A673 (cell line): ENCODE measurements around the gene B9D1. TPM values are rescaled to one million over a fixed set of nuclear protein-coding genes. Genes with fewer than 3 reads are reported as not detected.

Source experiments
- BruUV-seq: library from RNA; stranded (reverse); fragments of 400-500 nt; replicated peaks from 2 replicates; lab custom pipeline; 2021; lab: Mats Ljungman, UMichigan
- CTCF ChIA-PET: fragments of 300-600 bp; sonication (Branson Sonifier 250); formaldehyde crosslinking; loops from one replicate; lab custom pipeline; 2022; ENCODE audit warnings: antibody characterized with exemption; lab: Charles Lee
- POLR2A ChIA-PET: fragments of 300-600 bp; sonication (Branson Sonifier 250); formaldehyde crosslinking; loops from one replicate; lab custom pipeline; 2022; ENCODE audit warnings: antibody characterized with exemption; ENCODE audit not compliant: low non-redundant PET; lab: Charles Lee
- DNase-seq: peaks from one replicate; pipeline ENCODE4 v3.0.0-alpha.2; 2015; ENCODE audit warnings: low spot score
- H3K27ac ChIP-seq: fragments of 200-600 bp; sonication (generic); 2 replicates; pipeline ENCODE4 v1.5.1; 2016; ENCODE audit warnings: mixed run types, low read depth, mild to moderate bottlenecking, mixed read lengths, antibody characterized with exemption, low read length; ENCODE audit not compliant: poor library complexity, severe bottlenecking
- H3K27me3 ChIP-seq: fragments of 200-600 bp; sonication (generic); replicated peaks from 2 replicates; pipeline ENCODE4 v1.6.1; 2017; ENCODE audit warnings: mixed run types, low read depth, mild to moderate bottlenecking, mixed read lengths, antibody characterized with exemption, low read length; ENCODE audit not compliant: insufficient read depth, poor library complexity
- H3K36me3 ChIP-seq: fragments of 200-600 bp; sonication (generic); 2 replicates; pipeline ENCODE4 v1.6.1; 2016; ENCODE audit warnings: mixed run types, mild to moderate bottlenecking, mixed read lengths, antibody characterized with exemption, low read length; ENCODE audit not compliant: insufficient read depth, poor library complexity, severe bottlenecking
- H3K4me1 ChIP-seq: fragments of 200-600 bp; sonication (generic); 2 replicates; pipeline ENCODE4 v1.6.1; 2017; ENCODE audit warnings: mixed run types, mild to moderate bottlenecking, mixed read lengths, antibody characterized with exemption, low read length; ENCODE audit not compliant: insufficient read depth, poor library complexity, severe bottlenecking
- H3K4me3 ChIP-seq: fragments of 200-600 bp; sonication (generic); 2 replicates; pipeline ENCODE4 v1.5.1; 2016; ENCODE audit warnings: low read depth, mixed run types, mild to moderate bottlenecking, mixed read lengths, low read length; ENCODE audit not compliant: poor library complexity, severe bottlenecking
- H3K9me3 ChIP-seq: fragments of 200-600 bp; sonication (generic); 2 replicates; pipeline ENCODE4 v1.6.1; 2016; ENCODE audit warnings: mixed run types, low read depth, mild to moderate bottlenecking, mixed read lengths, antibody characterized with exemption, low read length; ENCODE audit not compliant: poor library complexity, severe bottlenecking
- CTCF ChIP-seq: fragments of 300-800, 200-600 bp; sonication (generic); conservative IDR thresholded peaks from 2 replicates; pipeline ENCODE4 v1.5.1; 2017; ENCODE audit warnings: low read depth, mild to moderate bottlenecking, antibody characterized with exemption, low read length, moderate library complexity, mixed read lengths
- EZH2 ChIP-seq: fragments of 200-600 bp; sonication (generic); IDR thresholded peaks from 2 replicates; pipeline ENCODE4 v1.6.1; 2017; ENCODE audit warnings: borderline replicate concordance, low read depth, mild to moderate bottlenecking, mixed read lengths, antibody characterized with exemption, low read length; ENCODE audit not compliant: poor library complexity, severe bottlenecking
- intact Hi-C: fragments of 100-400 bp; cut with micrococcal nuclease; formaldehyde crosslinking; loops from one replicate; pipeline ENCODE4 v1.10.0; 2022; ENCODE audit not compliant: unreplicated experiment
- total RNA-seq: library from RNA; stranded (reverse); gene quantifications from 2 replicates; pipeline ENCODE4 v1.2.3, GENCODE V29; 2021

The B9D1 gene
- total RNA-seq, 1 experiment from 2014 or later = 37.0 TPM

DNA sequence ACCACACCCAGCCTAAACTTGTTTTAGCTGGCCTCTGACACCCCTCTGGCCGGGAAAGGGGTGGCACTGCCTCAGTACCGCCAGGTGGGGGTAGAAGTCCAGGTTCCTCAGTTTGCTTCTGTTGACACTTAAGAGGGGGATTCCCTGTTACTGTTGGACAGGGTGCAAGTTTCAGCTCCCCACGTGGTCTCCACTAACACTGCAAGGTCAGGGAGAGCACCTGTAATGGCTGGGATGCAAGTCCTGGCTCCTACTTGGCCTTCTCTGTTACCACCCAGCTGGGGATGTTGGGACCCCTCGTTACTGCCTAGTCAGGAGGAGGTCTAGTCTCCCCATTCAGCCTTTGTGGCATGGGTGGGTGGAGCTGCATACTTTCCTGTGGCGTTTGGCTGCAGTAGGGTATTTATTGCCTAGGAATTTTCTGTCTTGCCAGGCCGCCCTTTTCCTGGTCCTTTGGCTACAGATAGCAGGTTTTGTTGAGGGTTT is 35.1 kb upstream of the B9D1 start:
- CTCF ChIA-PET = no interaction called here
- BruUV-seq = no TSS peak
- POLR2A ChIA-PET = no interaction called here

GRCh38 chr17:19392303-19392702 is 29.8 kb upstream of the B9D1 start:
- intact Hi-C loops = no loop called here
- Histone ChIP-seq H3K9me3 (no peaks in the 10 kb centered on the region), H3K36me3 (no peaks in the 10 kb centered on the region), H3K27me3 (no peaks in the 10 kb centered on the region), H3K27ac (no peak overlapping the region), H3K4me3 (no peak overlapping the region), H3K4me1 (peaks cover 29% of the 10 kb centered on the region)
- no peak for DNase-seq
- BruUV-seq = no TSS peak
- ChIA-PET CTCF (no interaction called here), POLR2A (no interaction called here)
- TF ChIP-seq EZH2 = no peak
- TF ChIP-seq CTCF = no peak

More for the DNA sequence above, 35.1 kb upstream of the B9D1 start:
- DNase-seq = no peak
- Histone ChIP-seq H3K4me3 (no peak overlapping the region), H3K27me3 (no peaks in the 10 kb centered on the region), H3K36me3 (no peaks in the 10 kb centered on the region), H3K4me1 (peaks cover 23% of the 10 kb centered on the region), H3K27ac (no peak overlapping the region), H3K9me3 (no peaks in the 10 kb centered on the region)
- TF ChIP-seq CTCF (no peak), EZH2 (no peak)
- intact Hi-C loops = no loop called here

- H3K36me3 ChIP-seq = no peaks in the 10 kb centered on the region
- no peak overlapping the region for H3K4me3 ChIP-seq
- BruUV-seq = no TSS peak
- POLR2A ChIA-PET = no interaction called here
- no peaks in the 10 kb centered on the region for H3K9me3 ChIP-seq
- CTCF ChIA-PET = no interaction called here
- no peak for DNase-seq
- intact Hi-C loops = no loop called here
- H3K4me1 ChIP-seq = peaks cover 33% of the 10 kb centered on the region
- TF ChIP-seq CTCF = no peak
- no peak for TF ChIP-seq EZH2
- no peak overlapping the region for H3K27ac ChIP-seq
- H3K27me3 ChIP-seq = no peaks in the 10 kb centered on the region
Measured at GRCh38 chr17:19391432-19391831, 28.9 kb upstream of the B9D1 start.
